T-helper 2 cell treated with Interferon-gamma antibody and Interleukin-4, amounts not matched to agents 100 ng/mL and 5 ng/mL, for 36 hours (primary cell): Measurements from ENCODE around the gene PAQR8. TPM values are rescaled to one million over a fixed set of nuclear protein-coding genes. Genes with fewer than 3 reads are reported as not detected.

Experiments
- intact Hi-C: fragments of 100-400 bp; cut with micrococcal nuclease; formaldehyde crosslinking; loops from one replicate; pipeline ENCODE4 v1.15.1; 2023
- total RNA-seq: library from RNA; stranded (reverse); gene quantifications from 2 replicates; pipeline ENCODE4 v1.2.3, GENCODE V29; 2022

PAQR8 gene
- total RNA-seq, 1 donor from 2014 or later: 15.9 TPM

DNA sequence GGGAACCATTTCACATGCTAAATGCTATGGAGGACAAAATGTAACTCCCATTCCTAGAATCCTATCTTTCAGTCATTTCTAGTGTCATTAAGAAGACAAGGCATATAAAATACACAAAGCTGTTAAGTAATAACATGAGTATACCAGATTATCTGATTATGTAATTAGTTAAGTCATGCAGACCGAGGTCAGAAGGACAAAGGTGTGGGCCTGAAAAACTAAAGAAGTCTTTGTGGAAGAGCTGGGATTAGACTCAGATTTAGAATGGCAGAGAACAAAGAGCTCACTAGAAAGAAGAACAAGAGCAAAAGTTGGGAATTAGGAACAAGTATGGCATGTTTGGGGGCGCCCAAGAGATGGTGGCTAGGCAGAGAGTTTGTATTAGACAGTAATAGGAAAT is 95.1 kb downstream of the PAQR8 start:
- intact Hi-C loops: no loop called here

Other genes with a start within 250 kb of the PAQR8 start
- gene IL17A, start 175.8 kb upstream of the PAQR8 start, total RNA-seq: not detected in 2 replicates
- not detected in 2 replicates for gene IL17F, start 117.7 kb upstream of the PAQR8 start, total RNA-seq
- gene MCM3, start 77.4 kb upstream of the PAQR8 start, total RNA-seq: 211 and 213 TPM in 2 replicates
- 1.0 and 1.6 TPM in 2 replicates for gene EFHC1, start 58.2 kb downstream of the PAQR8 start, total RNA-seq
- gene TRAM2, start 214.9 kb downstream of the PAQR8 start, total RNA-seq: 13.9 TPM in 2 replicates